ENCODE measurements around the gene HSPBP1.

The HSPBP1 gene

DNA sequence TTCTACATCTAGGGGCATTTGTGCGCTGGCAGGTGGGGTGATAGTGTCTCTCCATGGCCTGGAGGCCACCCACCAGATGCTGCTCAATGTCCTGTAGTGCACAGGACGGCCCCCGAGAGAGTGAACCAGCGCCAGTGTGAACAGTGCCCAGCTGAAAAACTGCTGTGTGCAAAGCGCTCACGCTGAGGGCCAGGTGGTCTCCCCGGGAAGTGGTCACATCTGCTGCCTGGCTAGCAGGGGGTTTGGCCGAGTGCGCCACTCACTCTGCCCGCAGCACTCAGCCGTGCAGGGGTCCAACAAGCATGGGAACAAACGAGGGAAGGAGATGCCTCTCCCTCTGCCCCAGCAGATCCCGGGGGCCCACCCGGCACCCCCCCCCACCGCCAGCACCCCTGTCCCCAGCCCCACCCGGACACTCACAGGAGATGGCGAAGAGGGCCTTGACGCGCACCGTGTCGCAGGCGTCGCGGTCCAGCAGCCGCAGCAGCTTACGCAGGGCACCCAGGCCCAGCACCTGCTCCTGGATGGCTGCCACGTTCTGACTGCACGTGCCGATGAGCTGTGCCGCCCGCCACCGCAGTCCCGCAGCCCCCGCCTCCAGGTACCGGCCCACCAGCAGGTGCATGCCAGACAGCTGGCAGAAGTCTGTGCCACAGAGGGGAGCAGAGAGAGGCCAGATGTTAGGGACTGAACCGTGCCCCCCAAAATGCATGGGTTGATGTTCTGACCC lies 5.8 kb downstream of the HSPBP1 start:
- peak; percentile 60 for DNase-seq

DNA sequence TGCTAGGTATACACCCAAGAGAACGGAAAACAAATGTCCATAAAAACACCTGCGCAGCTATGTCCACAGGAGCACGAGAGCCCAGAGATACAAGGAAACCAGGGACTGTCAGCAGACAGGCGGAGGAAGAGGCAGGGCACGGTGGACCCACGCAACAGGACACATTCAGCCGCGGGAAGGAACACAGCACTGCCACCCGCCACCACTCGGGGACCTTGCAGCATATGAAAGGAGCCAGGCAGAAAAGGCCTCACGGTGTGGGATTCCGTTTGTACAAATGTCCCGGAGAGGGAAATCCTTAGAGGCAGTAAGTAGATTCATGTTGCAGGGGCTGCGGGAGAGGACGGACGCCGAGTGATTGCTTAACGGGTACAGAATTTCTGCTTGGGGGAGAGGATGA lies 7.8 kb downstream of the HSPBP1 start:
- DNase-seq = no peak

DNA sequence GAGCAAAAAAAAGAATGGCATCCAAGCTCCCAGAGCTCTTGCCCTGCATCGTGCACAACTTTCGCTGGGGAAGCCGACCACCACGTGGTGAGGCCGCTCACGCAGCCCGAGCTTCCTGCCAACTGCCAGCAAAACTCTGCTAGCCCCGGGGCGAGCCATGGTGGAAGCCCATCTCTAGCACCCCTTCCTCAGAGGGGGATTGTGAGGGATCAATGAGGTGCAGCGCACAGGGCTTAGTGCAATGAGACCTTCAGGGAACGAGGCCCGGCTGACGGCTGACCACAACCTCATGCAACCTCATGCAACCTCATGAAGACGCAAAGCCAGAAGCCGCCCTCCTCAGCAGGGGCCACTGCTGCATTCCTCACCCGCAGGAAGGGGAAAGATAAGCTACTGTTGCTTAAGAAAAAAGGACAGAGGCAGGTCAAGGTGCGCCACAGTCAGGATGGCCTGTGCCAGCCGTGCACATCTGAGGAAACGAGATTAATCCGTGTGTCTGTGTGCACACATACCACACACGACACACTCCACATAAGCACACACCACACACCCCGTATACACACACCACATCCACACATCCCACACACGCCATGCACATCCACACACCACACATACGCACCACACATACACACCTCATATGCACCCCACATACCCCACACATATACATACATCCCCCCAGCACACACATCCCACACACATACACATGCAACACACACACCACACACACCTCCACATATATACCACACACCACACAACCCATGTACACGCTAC lies 9.6 kb downstream of the HSPBP1 start:
- DNase-seq = no peak

DNA sequence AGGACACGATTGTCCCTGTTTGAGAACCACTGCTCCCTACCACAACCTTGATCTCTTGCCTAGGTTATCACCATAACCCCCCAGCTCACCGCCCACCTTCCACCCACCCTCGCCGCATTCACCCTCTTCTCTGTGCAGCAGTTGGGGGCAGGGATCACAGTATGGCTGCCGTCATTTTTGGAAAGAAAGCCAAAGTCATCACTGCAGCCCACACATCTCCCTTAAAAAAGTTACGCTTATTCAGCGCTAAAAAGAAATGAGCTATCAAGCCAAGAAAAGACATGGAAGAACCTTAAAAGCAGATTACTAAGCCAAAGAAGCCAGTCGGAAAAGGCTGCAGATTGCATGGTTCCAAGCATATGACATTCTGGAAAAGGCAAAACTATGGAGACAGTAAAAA lies 10.6 kb downstream of the HSPBP1 start:
- DNase-seq = no peak

DNA sequence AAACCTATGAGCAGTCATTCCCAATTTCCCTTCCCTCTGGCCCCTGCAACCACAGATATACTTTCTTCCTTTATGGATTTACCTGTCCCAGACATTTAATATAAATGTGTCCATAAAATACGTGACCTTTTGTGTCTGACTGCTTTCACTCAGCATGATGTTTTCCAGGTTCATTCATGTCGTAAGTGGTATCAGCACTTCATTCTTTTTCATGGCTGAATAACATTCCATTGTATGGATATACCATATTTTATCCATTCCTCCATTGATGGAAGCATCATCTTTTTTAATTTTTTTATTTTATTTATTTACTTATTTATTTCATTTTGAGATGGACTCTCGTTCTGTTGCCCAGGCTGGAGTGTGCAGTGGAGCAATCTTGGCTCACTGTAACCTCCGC lies 13.1 kb downstream of the HSPBP1 start:
- DNase-seq = no peak

DNA sequence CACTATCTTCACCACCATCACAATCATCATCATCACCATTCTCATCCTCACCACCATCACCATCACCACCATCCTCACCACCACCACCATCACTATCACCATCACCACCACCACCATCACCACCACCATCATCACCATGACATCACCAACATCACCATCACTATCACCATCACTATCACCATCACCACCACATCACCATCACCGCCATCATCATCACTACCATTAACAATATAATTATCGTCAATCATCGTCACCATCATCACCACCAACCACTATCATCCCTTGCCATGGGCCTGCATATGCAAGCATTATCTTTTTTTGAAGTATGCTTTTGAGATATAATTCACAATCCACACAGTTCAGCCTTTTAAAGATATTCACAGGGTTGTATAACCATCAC lies 13.5 kb downstream of the HSPBP1 start:
- no peak for DNase-seq

DNA sequence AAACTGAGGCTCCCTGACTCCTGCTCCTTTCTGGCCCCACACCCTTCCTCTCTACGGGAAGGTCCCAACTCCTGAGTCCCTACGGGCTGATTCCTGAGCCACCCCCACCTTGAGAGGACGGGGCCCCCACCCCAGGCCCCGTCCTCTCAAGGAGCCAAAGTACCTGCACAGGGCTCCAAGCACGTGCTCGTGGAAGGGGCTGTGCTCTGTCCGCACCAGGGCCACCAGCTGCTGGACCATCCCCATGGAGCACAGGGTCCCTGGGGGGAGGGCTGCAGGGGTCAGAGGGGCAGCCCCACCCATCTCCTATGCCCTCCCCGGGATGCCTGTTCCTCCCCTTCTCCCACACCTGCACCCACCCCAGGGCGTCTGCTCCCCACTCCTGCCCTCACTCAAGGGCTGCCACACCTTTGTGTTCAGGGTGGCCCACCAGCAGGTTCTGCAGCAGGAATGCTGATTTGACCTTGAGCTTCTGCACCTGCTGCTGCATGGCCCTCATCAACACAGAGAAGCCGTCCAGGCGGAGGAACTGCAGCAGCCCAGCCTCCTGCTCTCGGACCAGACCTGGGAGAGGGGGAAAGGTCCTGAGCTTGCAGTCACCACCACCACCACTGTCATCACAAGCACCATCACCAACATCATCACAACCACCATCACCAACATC lies 14.1 kb downstream of the HSPBP1 start:
- no peak for DNase-seq

DNA sequence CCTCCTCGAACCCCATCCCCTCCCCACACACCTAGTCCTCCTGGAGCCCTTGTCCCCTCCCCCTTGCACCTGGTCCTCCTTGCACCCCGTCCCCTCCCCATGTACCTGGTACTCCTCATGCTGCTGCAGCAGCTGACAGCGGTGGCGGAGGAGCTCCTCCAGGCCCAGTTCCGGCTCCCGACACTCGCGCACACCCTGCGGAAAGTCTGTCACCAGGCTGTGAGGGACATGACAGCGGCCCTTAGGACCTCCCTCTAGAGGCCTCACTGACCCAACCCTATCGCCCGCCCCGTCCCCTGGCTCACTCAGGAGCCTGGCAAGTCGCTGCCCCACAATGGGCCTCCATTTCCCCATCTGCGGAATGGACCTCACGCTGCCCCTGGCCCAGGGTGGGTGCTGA lies 14.7 kb downstream of the HSPBP1 start:
- DNase-seq = no peak

DNA sequence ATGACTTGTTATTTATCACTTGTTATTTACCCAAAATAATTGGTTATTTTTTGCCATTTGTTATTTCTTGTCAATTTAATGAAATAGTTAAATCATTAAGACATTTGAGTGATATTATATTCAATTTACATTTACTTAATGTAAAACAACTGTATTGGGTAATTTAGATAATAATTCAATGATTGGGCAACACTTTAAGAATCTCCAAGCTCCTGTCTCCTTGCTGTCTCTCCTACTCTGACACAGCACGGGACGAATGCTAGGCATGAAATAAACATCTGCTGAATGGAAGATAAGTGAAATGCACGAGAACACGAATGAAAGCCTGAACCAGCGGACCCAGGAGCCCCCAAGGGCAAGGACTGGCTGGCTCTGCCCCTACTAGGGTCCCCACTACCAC lies 15.4 kb downstream of the HSPBP1 start:
- DNase-seq = no peak

DNA sequence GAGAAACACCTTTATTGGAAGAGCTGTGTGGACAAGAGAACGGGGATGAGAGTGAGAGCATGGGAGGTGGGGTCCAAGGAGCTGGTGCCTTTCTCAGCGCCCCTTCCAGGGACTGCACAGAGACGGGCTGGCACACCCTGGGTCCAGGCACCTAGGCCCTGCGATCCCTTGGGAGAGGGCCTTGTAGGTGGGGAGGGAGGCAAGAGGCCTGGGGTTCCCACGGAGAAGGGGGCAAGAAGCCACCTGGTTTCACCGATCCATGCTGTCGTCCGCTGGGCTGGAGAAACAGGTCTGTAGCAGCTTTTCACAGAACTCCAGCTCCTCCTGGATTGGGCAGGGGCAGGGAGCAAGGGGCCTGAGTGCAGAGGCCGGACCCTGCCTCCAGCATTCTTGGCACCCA lies 17.6 kb downstream of the HSPBP1 start:
- DNase-seq = no peak

DNA sequence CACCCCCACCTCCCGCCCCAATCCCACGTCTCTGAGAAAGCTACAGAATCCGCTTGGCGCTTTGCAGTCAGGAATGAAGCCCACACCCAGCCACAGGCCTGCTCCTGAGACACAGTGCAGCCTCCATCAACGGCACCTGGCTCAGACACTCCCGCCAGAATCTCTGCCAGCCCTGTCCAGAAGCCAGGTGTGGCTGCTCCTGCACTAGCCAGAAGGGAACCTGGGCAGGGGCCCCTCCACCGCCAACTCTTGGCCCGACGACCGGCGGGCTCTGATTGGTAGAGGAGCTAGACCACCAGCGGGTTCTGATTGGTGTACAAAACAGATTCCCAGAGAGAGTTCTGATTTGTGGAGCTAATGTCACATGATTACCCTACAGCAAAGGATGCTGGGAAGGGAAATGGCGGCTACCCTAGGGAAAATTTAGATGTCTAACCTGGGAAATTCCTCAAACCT lies 18.2 kb downstream of the HSPBP1 start:
- DNase-seq = no peak

DNA sequence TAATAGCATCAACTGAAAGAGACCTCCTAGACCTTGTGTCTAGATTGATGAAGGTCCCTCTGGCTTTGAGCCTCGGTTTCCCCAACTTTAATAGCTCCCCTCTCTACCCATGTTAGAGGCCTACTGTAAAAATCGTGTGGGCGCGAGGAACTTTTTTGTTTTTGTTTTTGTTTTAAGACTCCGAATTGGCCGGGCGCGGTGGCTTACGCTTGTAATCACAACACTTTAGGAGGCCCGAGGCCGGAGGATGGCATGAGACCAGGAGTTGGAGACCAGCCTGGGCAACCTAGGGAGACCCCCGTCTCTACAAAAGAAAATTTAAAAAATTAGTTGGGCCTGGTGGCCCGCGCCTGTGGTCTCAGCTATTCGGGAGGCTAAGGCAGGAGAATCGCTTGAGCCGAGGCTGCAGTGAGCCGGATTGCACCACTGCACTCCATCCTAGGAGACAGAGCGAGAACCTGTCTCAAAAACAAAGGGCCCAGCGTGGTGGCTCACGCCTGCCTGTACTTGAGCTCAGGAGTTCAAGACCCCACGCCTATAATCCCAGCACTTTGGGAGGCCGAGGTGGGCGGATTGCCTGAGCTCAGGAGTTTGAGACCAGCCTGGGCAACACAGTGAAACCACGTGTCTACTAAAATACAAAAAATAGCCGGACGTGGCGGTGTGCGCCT lies 20.2 kb downstream of the HSPBP1 start:
- DNase-seq = no peak

DNA sequence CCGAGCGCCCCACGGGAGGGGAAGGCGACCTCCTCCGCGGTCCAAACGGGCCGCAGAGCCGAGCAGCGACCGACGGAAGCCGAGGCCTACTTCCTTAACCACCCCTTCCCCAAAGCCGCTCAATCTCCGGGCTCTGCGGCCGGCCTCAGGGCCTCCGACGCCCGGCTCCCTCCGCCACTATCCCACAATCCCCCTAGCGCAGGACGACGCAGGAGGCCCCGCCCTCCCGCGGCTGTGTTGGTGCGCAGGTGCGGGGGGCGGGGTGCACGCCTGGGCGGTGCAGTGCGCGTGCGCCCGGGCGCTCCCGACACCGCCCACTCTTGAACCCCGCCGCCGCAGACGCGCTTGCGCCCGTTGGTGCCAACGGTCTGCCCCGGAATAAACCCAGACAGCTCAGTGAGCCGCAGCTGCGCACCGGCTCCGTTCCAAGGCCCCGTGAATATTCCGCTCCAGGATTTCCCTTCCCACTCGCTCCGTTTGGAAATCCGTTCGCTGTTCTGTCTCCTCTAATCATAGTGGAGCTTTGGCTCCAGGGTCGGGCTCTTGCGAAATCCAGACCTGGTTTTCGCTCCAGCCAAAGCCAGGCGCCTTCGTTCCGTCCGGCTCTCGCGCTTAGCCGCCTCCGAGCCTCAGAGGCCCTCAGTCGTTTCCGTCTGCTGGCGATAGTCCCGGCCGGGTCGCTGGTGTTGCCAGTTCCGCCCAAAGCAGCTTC lies 20.9 kb downstream of the HSPBP1 start, which contains the start of gene PPP6R1:
Gene PPP6R1 (minus strand): TSS at position 190 of the 712 bp plus-strand sequence. CDS start 11,914 bp downstream, outside the sequence.
- DNase-seq = peak; percentile 95

DNA sequence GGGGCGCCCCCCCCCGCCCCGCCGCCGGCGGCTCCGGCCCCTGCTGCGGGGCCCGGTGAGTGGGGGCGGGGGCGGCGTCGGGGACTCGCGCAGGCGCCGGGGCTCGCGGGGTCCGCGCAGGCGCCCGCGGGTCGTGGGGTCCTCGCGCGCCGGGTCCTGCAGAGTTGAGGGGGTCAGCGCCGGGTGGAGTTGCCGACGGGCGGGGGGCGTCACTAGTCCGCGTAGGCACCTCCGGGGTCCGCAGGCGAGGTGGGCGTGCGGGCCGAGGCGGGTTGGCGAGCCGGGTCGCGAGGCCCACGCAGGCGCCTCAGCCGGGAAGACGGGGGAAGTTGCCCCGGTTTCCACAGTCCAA lies 21.5 kb downstream of the HSPBP1 start:
- no peak for DNase-seq

DNA sequence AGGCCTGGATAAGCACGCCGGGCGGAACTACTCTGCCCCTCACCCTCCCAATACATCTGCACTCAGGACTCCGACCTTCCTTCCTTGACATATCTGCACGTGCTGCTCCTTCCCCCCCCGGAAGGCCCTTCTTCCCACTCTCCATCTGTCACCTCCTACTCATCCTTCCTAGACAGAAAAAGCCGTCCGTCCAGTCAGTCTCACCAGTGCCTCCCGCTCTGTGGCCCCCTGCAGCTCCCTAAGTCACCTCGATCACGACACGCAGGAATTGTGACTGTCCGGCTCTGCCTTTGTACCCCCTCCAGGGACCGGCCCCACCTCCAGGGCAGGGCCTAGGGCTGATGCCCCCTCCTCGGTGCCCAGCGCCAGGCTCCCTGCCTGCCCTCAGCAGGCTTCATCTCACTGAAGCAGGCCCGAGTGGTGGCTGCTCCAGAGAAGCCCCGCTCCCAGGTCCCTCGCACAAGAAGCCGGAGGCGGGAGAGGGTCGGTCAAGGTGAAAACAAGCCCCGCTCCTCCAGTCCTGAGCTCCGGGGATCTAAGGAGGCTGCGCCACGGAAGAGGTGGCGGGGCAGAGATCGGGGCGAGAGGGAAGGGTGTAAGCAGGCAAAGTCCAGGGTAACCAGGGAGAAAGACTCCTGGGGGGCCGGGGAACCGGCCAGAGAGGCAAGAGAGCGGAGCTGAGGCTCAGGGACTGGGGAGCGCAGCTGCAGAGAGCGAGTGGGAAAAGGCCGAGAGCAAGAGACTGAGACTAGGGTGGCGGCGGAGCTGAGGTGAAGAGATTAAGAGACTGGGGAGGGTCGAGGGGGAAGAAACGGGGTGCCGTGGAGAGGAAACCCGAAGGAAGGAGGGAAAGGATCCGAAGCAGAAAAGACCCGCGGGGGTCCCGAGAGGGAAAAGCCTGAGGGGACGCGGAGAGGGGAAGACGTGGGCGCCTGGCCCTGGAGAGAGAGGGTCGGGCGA lies 22.2 kb downstream of the HSPBP1 start:
- no peak for DNase-seq

DNA sequence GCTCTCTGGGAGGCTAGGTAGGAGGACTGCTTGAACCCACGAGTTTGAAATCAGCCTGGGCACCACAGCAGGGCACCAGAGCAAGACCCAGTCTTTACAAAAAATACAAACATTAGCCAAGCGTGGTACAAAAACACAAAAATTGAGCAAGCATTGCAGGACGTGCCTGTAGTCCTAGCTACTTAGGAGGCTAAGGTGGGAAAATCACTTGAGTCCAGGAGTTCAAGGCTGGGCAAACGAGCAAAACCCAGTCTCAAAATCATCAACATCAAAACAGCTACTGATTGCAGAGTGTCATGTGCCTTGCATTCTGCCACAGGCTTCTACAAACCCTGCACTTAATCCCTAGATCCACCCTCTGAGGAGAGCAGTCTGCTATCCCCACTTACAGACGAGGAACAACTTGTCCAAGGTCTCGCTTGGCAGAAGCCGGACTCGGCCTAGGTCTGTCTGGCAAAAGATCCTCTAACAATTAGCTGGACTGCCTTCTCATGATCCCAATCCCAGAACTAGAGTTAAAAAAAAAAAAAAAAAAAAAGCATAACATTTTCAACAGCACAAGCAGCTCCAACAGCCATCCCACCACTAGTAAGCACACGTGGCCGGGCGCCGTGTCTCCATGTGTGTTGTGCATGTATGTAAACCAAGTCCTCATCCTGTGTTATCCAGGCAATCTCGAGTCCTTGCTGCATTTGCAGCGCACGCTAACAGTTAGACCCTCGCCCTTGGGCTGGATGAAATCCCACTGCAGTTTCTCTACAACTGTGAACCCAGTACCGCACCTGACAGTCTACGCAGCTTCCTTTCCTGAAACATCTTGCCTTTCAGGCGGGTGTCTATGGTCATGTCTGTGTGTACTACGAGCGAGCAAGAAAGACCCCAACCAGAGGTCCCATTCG lies 23.1 kb downstream of the HSPBP1 start:
- no peak for DNase-seq

DNA sequence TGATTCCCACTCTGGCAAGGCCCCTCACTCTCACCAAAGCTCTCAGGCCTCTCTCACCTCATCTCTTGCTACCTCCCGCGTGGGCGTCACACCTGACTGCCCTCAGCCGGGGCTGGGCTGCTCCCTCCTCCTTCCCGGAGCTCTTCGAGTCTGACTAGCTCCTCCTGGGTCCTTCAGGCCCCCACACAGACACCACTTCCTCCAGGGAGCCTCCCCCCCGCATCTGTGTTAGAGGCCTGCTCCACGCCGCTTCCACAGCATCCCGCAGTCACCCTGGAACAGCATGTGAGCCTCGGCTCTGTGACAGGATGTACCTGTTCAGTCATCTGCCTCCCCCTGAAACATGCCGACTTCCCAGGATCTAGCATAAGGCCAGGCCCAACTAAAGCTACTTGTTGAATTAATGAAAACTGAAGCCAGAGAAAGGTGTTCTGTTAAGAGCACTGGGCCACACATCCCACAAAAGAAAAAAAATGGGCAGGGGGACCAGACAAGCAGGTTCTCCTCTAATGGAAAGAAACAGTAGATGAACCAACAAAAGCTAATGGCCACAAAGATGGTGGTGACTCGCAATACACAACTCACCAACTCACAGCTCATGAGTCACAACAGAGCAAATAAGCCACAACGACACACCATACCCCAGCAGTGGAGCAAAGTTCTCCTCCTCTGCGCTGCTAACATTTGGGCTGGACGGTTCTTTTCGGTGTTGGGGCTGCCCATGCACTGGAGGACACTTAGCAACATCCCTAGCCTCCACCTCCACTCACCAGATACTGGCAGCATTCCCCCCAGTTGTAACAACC lies 24.1 kb downstream of the HSPBP1 start:
- no peak for DNase-seq

DNA sequence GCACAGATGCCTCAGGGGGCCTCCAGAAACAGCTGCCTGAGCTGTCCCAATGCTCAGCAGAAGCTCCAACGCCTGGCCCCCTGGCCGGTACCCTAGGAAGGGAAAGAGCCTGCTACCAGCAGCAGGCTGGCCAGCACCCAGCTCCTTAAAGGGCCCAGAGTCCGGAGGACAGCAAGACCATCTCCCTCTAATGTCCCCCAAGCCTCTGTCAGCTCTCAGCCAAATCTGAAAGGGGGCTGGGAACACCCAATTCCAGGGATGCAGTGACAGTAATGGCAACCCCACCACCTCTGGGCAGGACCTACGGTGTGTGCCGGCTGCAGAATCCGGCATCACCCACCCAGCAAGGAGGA lies 25.3 kb downstream of the HSPBP1 start:
- no peak for DNase-seq

DNA sequence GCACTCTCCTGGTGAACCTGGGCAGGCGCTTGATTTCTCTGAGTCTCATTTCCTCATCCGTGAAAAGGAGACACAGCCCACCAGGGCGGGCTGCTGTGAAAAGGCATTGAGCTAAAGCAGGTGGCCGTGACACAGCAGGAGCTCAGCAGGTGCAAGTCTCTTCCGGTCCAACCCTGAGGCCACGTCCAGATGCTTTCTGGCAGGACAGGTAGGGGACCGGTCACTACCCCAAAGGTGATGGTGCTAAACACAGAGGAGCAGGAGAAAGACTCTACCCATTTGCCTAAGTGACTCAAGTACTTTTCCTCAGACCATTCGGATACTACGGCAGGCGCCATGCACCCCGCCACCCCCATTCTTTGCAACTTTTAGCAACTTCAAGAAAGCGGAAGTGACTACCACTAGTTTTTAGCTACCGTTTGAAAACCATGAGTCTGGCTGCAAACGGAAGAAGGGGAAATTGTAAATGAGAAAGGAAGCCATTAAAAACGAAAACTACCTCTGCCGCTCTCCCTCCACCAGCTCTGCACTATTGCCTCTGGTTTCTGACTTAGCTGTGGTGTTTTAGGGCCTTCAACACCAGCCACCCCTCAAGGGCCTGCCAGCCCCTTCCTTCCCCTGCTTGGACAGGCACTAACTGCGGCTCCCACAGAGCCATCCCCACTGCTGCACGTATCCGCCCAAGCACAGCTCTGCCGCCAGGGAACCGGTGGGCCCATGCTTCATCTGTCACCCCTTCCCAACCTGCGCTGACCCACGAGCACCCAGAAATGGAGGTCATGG lies 25.9 kb downstream of the HSPBP1 start:
- peak; percentile 17 for DNase-seq

Measured in NCI-H1092 (cell line).